EH (cell line): ENCODE data around the gene KCNA5.

Source experiments
- DNase-seq: peaks from one replicate; pipeline ENCODE4 v3.0.0-alpha.2; 2015; ENCODE audit warnings: low read depth

The KCNA5 gene

DNA sequence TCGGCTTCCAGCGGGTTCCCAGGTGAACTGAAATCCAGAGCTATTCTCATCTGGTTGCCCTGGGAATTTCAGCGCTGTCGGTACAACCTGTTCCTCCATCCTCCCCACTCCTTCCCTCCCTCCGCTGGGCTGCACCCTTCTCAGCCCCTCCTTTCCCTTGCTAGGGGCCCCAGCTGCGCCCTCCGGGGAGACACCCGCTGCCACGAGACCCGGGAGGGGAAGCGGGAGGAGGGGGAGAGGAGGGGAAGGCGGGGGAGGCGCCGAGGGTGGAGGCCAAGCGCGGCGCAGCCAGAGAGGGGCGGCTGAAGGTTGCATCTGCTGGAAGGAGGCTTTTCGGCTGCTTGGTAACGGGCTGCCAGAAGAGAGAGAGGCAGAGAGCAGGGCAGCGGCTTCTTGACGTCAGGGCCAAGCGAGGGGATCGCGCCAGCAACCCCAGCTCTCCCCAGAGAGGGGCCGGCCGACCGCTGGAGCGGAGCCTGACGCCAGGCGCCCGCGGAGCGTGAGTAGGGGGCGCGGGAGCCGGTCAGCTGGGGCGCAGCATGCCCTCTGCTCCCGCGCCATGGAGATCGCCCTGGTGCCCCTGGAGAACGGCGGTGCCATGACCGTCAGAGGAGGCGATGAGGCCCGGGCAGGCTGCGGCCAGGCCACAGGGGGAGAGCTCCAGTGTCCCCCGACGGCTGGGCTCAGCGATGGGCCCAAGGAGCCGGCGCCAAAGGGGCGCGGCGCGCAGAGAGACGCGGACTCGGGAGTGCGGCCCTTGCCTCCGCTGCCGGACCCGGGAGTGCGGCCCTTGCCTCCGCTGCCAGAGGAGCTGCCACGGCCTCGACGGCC lies at the start of gene KCNA5:
Gene KCNA5 (plus strand): TSS at position 291 of the 831 bp plus-strand sequence. CDS start 269 bp downstream, at position 560.
- no peak for DNase-seq

DNA sequence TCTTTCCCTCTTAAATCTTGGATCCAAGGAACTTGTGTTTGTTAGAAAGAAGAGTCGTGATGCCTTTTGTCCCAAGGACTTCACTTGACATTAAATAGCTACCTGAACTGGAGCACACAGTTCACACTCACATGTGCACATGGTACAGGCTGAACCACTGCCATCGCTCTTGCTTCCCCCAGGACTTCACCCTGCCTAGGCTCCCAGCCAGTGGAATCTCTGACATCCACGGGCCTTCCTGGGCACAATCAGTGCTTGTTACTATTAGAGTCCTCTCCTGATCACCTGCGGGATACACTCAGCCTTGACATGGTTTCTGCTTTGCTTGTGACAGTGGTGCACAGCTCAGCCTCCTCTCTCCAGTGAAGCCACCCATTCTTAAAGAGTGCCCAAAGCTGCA lies 49.1 kb upstream of the KCNA5 start:
- no peak for DNase-seq

DNA sequence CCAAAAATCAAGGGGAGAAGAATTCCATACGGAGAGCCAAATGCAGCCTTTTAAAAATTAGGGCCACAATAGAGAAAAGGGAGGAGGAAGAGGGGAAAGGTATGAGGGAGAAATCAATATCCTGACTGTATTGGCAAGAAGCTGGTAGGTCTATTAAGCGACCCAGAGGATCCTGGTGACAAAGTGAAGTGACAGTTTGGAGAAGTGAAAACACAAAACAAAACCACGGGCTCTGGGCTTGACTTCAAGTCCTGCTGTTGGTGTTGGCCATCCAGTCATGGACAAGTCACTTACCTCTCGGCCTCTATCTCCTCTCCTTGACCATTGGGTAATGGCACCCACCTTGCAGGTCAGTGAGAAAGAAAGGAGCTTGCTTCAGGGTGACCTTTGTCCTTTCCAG lies 47.0 kb upstream of the KCNA5 start:
- DNase-seq = no peak

DNA sequence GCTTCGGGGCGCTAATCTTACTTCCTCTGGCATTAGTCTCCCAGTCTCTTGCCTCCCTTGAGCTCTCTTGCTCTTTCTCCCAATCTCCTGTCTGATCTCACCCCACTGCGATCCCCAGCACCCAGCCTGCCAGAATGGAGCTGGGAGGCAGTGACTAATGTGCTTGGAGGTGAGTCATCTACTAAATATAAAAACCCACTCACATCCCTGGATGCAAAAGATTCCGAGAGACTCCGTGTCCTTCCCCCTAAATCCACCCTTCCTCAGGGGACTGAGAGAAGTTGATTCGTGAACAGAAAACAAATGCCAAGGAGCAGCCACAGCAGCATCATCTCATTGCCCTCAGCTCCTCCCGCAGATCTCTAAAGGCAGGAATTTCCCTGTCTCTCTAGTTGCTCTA lies 45.7 kb upstream of the KCNA5 start:
- peak; percentile 99 for DNase-seq

DNA sequence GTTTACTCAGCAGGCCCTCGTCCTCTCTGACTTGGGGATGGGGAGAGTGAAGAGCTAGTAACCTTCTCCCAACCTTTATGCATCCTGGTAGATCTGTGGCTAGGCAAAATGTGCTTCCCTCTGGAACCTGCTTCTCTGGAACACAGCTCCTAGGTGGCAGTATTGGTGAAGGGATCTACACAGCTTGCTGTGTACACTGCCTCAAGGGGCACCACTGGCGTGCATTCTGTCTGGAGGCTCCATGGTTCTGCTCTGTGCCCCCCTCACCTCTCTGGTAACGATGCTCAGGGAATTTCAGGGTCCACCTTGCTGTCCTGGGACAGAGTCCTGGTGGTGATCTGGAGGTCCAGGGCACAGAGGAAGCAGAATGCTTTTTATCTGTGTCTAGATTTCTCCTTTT lies 43.5 kb upstream of the KCNA5 start:
- no peak for DNase-seq

DNA sequence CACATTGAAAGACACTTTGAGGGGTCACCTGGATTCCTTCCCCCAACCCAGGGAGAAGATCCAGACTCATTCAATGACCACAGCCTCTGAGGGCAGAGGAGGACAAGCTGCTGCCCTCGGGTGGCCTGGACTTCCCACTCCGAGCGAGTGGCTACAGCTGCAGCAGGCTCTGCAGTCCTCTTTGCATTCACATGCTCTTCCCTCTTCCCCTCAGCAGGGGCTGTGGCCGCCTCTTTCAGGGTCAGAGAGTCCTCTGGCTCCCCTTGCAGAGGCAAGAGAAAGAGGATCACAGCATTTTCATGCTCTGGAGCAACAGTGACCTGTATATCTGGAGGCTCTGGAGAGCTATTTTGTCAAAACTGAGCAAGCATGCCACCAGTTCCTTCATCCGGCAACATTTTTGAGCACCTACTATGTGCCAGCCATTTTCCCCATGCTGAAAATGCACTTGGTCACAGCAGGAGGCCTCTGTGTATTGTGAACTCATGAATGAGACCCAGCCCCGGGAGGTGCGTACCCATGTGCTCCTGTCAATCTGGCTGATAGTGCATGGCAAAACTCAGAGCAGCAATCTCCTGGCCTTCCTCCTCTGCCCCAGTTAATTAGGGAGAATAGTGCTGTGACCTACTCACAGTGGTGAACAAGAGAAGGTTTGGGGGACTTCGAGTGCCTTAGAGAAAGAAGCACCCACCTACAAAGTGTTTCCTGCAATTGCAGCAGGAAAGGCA lies 42.9 kb upstream of the KCNA5 start:
- DNase-seq = no peak

DNA sequence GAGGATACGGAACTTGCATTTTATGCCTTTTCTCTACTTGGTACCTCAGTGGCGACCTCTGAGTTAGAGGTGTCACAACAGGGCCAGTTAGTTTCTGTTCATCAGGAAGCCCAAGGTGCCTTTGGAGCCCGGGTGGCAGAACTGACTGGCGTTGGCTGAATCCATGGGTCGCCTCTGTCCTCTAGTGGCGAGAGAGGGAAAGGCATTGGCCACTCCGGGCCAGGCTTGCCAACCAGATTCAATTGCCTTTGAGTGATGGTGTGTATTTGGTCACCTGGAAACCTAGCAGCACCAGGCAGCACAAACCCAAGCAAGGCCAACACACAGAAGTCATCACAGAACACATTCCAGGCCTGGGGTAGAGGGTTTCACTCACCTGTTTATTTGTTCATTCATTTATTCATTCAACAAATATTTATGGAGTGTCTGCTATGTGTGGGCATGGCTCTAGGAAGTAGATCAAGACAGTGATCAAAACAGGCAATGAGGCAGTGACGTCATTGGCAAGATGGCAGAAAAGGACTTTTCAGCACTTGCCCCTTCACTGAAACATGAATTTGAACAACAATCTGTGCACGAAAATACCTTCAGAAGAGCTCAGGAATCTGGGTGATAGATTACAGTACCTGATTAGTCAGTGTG lies 40.5 kb upstream of the KCNA5 start:
- peak; percentile 72 for DNase-seq

DNA sequence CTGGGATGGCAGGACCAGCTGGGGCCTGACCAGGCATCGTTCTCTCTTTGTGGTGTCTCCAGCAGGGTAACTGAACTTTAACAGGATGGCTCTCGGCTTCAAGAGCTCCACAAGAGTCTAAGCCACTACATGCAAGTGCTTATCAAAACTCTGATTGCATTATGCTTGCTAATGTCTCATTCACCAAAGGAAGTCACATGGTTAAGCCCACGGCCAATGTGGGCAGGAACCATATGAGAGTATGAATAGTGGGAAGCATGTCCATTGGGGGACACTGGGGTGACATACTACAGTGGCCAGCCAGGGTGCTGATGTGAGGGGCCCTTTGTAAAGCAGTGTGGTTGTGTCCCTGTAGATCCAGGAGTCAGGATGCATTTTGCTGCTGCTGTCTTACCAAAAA lies 35.0 kb upstream of the KCNA5 start:
- DNase-seq = no peak

DNA sequence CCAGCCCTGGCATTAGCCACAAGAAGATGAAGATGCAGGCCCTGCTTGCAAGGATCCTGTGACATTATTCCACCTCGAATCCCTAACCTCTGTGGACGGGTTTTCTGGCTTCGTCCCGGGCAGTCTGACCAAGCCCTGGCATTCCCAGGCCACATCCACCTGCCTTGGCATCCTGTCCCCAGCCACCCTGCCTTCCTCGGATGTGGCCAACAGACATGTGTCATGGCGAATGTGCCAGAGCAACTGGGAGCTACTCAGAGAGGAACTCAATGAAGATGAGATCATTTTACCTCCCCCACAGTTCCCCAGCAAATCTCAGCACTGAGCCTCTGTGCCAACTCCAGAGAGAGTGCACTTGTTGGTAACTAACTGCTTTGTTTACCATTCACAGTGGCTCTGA lies 33.5 kb upstream of the KCNA5 start:
- no peak for DNase-seq

DNA sequence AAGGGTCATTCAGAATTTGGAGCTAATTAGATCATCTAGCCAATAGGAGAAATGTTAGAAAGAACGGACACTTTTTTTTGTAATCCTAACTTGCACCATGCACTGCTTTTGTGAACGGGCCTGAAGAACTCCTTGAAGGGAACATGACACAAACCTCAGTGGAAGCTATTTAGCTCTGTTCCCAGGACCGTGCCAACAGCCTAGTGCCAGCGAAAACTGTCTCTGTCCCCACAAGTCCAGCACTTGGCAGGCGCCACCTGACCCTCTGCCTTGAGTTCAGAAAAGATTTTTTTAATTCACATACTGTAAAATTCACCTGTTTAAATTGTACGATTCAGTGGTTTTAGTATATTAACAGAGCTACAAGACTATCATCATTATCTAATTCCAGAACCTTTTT lies 31.3 kb upstream of the KCNA5 start:
- DNase-seq = no peak

DNA sequence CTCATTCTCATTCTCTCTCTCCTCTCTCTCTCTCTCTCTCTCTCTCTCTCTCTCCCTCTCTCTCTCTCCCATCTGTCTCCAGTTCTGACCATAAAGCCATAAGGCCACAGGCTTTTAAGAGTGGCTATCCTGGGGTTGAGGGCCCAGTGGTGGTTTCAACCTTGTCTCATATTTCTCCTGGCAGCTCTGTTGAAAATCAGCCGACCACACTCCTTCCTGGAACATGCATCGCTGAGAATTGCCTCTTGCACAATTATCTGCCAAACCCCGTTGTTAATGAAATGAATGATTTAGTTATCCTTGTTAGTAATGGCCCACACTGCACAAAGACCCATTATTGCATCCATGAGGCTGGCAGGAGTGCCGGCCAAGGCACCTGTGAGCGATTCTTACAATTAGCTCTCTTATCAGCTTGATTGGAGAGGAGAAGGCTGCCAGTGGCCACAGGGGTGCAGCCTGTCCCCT lies 30.4 kb upstream of the KCNA5 start:
- peak; percentile 11 for DNase-seq

DNA sequence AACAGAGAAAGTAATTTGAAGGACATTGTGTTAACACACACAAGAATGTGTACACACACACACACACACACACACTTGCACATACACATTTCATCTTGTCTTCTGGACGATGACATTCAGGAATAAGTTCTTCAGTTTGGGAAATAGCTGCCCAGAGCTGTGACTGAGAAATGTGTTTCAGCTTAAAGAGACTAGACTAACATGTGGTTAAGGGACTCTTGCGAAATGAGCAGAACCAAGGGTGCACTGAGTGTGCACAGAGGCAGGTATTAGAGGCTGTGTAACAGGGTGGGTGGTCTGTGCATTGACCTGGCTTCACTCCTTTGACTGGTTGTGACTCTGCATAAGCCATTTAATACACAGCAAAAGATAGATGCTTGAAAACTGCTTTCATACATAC lies 29.4 kb upstream of the KCNA5 start:
- no peak for DNase-seq

DNA sequence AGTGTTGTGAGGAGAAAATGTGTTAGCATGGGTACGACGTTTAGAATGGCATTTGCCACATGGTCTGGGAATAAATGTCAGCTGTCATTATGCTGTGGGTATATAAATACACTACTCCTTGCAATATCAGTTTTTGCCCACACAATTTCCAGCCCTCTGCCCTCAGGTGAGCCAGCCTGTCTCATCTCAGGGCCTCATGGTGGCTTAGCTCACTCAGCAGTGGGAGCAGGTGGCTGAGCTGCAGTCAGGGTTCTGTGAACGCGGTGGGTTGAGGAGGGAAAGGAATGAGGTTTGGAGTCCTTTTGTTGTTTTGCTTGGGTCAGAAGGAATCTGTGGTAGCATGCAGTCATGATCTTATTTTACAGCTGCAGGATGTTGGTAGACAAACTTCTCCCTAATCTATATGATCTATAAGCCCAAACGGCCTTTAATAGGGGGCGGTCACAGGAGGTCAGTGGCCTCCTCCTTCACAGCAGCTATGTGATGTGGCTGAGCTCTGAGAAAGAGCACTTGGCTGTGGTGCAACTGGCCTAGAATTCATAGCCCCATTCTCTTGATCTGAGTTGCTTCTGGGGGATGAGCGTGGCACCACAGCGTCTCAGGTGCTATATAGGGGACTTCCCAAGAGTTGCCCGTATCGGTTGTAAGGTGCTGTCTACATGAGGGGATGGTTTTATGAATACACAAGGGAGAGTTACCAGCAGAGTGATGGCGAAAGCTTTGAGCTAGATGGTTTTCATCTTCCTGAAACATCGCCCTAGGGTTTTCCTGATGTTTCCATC lies 27.8 kb upstream of the KCNA5 start:
- DNase-seq = no peak

DNA sequence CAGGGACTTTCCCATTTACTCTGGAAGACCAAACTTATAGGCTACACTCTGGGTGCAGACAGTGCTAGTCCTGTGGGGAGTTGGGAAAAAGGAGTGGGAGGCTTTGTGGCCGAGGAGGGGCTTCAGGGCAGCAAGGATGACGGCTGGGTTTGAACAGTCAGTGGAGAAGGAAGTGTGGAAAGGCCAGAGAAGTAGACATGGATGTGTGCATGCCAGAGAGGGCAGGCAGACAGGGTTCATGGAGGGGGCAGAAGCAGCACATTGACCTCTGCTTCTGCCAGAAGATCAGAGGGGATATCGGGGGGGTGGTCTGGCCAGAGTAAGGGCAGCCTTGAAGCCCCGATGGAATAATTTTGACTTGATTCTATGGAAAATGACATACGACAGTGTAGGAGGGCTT lies 27.2 kb upstream of the KCNA5 start:
- no peak for DNase-seq

DNA sequence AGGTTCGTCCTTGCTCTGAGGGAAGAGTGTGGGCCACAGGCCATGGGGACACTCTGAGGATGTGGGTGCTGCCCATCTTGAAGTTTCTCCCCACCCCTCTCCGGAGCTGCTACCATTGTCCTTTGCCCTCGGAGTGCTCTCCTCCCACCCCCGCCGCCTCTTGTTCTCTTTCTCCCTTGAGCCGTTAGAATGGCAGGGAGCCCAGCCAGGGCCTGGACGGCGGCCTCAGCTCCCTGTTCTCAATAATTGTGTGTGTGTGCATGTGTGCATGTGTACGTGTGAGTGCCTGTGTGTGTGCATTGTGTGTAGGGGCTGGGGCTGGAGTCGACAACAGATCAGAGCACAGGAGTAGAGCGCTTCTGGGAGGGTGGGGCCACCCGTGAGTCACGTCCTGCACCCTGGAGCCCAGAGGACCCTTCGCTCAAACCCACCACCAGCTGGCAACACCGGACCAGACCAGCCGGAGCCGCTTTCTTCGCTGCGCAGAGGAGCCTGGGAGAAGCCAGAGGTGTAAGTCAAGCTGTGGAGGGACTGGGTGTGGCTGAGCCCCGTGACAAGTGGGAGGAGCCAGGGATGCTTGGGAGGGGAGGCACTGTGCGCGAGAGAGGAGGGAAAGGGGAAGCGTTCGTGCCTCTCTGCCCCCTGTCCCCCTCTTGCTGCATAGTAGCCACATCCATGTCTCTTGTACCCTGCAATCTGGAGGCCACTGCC lies 25.9 kb upstream of the KCNA5 start:
- DNase-seq = no peak

DNA sequence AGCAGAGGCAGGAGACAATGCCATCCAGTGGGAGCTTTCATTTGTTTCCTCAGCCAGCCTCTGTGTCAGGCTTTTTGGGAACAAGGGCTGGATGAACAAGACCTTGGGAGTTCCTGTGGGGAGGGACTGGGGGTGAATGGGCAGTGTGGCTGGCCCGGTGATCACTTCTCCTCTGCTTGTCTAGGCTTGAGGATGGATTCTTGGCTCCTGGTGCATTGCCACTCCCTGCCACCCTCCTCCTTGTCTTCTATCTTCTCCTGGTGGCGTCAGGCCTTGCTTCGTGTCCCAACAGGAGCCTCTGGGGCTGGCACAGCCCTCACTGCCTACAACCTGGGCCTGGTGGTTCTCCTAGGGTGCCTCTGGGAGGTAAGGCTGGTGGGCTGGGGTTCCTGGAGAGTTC lies 25.0 kb upstream of the KCNA5 start:
- DNase-seq = no peak

DNA sequence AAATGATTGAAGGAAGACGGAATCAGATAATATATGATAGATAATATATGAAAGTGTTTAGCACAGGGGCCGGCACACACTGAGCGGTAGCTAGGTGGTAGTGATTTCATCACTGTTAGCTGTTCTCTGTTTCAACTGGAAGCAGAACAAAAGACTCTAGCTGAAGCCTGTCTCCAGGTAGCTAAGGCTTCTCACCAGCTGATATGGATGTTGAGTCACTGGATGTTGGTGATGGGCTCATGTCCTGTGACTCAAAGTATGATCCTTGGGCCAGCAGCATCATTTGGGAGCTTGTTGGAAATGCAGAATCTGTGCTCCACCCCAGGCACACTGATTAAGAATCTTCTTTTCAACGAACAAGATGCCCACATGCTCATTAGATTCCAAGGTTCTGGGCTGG lies 21.7 kb upstream of the KCNA5 start:
- DNase-seq = no peak

DNA sequence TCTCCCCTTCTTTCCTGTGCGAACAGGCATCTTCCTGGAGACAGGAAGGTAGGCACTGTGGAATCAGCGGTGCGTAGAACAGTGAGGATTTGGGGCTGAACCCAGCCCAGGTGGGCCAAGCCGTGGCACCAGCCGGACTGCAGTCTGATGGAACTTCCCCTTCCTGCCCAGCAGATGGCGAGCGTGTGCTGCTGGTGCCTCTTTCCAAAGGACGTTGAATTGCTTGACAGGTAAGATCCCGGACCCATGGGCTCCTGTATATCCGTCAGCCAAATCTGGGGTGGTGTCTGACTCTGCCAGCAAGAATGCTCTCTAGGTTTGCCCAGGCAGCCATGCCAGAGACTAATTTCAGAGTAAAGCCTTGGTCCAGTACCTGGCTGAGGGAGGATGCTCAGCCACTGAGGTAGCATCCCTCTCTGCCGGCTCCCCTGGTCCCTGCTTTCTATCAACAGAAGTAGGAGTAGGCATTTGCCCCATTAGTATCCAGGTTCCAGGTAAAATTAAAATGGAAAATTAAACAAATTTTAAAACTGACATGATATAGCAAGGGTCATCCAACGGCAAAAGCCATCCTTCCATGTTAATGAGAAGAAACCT lies 21.1 kb upstream of the KCNA5 start:
- DNase-seq = peak; percentile 58

DNA sequence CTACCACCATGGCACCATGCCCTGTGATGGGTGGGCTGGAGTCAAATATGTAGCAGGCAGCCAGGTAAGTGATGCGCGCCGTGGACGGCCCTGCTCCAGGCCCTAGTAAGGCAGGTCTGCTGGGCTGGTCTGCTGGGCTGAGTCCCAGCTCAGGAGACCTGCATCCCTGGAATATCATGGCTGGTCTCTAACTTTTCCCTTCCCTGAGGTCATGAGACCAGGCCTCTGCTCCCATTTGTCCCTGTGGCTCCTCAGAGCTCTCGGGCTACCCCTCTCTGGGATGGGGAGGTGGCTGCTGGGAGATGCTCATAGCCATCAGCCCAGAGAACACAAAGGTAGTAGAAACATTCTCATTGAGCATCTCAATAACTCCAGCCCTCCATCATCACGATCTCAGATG lies 19.8 kb upstream of the KCNA5 start:
- no peak for DNase-seq

DNA sequence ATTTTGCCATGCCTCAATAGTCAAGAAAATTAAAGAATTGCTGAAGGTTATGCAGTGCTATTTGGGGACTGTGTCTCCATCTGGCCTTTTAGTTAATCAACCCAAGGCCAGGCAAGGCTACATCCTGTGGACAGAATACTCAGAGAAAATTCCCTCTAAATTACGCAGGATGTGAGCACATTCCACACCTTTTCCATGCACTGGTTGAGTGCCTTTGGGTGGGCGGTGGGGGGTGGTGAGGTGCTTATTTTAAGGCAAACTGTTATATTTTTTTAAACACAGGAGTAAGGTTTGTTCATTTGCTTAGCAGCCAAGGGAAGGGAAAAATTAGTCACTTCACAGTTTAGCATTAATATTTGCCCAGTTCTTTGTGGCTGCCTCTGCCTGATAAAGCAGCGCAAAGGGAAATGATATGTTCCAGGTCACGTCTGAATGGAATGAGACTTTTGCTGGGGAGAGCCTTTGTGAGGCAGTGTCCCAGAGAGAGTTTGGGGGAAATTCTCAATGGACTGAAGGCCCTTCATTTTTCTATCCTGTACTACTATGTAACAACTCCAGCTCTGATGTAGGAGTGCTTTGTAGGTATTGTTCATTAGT lies 17.2 kb upstream of the KCNA5 start:
- DNase-seq = no peak
